GM21529 (cell line): ENCODE data around the gene TMC7.
"Not testable (repeated sequence)": the region's sequence is repeated elsewhere in the genome, so short reads cannot be mapped to it uniquely, and the experiment has no call there.

Experiments
- ATAC-seq: cut with Tn5 transposase; IDR thresholded peaks from one replicate; pipeline ENCODE4 v1.9.1; 2021; ENCODE audit not compliant: unreplicated experiment

Gene TMC7

GRCh38 chr16:18975109-18975508 lies 8.6 kb upstream of the TMC7 start:
- no peak for ATAC-seq

- ATAC-seq: no peak
These were observed 3.8 kb upstream of the TMC7 start for GRCh38 chr16:18979936-18980335.

DNA sequence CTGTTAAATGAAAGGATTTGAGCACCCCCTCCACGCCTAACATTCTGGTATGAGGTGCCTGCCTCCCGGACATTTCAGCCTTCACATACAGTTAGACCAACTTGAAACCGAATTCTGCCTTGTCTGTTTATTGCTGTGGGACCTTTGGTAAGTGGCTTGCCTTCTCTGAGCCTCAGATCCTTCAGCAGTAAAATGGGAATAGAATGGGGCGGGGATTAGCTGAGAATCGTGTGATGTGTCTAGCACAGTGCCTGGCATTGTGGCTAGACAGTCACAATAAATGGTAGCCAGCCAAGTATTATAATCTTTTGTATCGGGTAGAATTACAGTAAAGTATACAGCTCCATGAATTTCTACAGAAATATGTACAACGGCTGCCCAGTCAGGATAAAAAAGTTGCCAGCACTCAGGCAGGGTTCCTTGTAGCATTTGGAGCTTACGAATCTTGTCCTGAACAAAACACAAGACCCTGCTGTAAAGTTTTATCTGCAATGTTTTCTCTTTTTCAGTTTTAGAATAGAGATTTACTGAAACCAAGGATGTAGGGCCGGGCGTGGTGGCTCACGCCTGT lies 786 bp downstream of the TMC7 start:
- ATAC-seq: no peak

DNA sequence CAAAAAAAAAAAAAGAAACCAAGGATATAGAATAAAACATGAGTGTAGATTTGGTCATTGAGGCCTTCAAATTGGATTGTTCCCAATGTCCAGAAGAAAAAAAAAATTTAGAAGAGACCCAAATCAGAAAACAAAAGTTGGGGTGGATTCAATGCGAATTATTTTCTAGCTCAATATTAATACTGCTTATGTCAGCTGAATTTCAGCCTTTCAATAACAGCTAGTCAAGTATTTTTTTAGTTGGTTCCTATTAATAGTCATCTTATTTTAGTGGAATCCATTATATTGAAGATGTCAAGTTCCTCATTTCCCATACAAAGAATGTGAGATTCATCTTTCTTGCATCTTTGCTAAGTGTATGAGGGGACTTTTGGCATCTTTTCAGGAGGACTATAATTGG lies 1.5 kb downstream of the TMC7 start:
- ATAC-seq: not testable (repeated sequence)

DNA sequence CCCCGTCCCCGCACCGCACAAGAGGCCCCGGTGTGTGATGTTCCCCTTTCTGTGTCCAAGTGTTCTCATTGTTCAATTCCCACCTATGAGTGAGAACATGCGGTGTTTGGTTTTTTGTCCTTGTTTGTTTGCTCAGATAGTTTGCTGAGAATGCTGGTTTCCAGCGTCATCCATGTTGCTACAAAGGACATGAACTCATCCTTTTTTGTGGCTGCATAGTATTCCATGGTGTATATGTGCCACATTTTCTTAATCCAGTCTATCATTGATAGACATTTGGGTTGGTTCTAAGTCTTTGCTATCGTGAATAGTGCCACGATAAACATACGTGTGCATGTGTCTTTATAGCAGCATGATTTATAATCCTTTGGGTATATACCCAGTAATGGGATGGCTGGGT lies 8.0 kb downstream of the TMC7 start:
- ATAC-seq: not testable (repeated sequence)

- not testable (repeated sequence) for ATAC-seq
These were observed 9.8 kb downstream of the TMC7 start for GRCh38 chr16:18993531-18993930.

GRCh38 chr16:18994181-18994580 lies 10.4 kb downstream of the TMC7 start:
- not testable (repeated sequence) for ATAC-seq

- ATAC-seq: not testable (repeated sequence)
These were observed 11.7 kb downstream of the TMC7 start for GRCh38 chr16:18995406-18995805.

DNA sequence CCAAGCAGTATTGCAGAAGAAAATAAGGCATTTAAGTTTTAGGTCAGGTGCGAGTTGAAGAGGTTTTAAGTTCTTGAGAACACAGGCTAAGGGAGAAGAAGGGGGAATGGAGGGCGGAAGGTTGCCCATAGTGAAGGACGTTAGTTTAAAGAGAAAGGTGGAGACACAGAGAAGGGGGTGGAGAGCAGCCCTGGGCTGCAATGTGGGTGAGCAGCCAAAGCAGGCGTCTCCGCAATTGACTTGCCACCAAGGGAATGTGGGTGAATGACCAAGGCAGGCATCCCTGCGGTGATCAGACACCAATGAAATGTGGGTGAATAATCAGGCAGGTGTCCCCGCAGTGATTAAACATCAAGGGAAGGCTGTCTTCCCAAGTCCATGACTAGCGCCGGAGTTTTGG lies 12.8 kb downstream of the TMC7 start:
- ATAC-seq: not testable (repeated sequence)

GRCh38 chr16:18997001-18997400 lies 13.3 kb downstream of the TMC7 start:
- ATAC-seq: not testable (repeated sequence)

GRCh38 chr16:18999045-18999393 lies 15.3 kb downstream of the TMC7 start:
- ATAC-seq: no peak

DNA sequence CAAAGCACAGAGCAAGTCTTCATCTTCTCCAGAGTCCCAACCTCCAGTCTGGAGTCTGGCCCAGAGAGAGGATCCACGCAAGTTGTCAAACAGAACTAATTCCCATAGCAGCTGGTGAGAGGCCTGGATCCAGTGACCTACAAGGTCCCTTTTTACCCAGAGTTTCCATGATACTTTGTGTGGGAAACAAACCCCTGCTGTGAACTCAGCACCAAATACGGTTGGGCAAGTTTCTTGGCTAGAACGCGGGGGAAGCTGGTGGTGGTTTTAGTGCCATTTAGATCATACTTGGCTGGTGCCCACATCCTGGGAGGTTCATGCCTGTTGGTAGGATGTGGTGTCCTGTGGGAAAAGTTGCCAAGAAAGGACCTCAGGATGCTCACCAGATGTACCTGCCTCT lies 18.1 kb downstream of the TMC7 start:
- no peak for ATAC-seq

- no peak for ATAC-seq
These were observed 20.2 kb downstream of the TMC7 start for GRCh38 chr16:19003935-19004334.

GRCh38 chr16:19005561-19006445 lies 22.1 kb downstream of the TMC7 start:
- no peak for ATAC-seq

- no peak for ATAC-seq
These were observed 22.9 kb downstream of the TMC7 start for GRCh38 chr16:19006446-19007315.

- ATAC-seq: no peak
These were observed 24.8 kb downstream of the TMC7 start for GRCh38 chr16:19008245-19009169.

DNA sequence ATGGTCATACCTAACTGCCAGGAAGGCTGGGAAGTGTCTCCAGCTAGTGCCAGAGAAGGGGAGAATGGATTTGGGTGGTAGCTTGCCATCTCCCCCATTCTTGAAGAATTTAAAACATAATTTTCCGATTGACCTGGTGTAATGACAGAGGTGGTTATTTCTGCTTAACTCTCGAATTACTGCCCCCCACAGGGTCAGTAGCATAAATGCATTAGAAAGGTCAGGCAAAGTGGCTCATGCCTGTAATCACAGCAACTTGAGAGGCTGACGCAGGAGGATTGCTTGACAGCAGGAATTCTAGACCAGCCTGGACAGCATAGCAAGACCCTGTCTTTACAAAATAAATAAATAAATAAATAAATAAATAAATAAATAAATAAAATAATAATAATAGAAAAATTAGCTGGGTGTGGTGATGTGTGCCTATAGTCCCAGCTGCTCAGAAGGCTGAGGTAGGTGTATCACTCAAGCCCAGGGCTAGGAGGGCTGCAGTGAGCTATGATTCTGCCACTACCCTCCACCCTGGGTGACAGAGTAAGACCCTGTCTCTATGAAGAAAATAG lies 27.5 kb downstream of the TMC7 start:
- ATAC-seq: no peak

DNA sequence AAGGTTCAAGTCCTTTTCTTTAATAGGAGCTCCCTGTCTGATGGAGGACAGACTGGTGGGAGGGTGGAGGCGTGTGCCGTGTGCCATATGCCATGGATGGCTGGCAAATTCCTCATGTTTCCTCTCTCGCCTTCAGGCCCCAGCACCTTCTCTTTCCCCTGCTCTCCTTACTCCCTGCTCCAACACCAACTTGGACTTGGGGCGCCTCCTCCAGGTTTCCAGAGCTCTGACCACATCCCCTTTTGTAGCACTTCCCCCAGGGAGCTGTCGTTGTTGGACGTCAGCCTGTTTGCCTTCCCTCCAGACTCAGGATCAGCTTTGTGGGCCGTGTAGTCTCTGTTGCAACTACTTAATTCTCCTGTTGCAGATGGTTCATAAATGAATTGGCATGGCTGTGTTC lies 30.7 kb downstream of the TMC7 start:
- ATAC-seq: no peak

DNA sequence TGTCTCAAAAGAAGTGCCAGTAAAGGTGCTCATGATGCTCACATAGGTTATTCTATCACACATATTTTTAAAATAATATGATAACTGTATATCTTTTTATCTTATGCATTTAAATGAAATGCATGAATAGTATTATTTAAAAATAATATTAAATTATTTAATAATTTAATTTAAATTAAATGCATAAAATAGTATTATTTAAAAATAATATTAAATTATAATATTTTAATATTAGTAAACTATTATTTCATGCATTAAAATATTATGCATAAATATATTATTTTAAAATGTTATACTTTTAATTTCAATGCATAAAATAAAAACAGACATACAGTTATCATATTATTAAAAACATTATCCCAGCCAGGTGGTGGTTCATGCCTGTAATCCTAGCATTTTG lies 33.4 kb downstream of the TMC7 start:
- ATAC-seq: no peak

GRCh38 chr16:19020689-19021088 lies 37.0 kb downstream of the TMC7 start:
- no peak for ATAC-seq
